Cerebellar nuclear complex (tissue), 1 donor: ENCODE results near the gene MRPS31.

Experiments used
- DNase-seq, 2 experiments: peaks; one replicate each; lab custom pipeline; 2025; lab: John Stamatoyannopoulos, UW

Gene MRPS31

DNA sequence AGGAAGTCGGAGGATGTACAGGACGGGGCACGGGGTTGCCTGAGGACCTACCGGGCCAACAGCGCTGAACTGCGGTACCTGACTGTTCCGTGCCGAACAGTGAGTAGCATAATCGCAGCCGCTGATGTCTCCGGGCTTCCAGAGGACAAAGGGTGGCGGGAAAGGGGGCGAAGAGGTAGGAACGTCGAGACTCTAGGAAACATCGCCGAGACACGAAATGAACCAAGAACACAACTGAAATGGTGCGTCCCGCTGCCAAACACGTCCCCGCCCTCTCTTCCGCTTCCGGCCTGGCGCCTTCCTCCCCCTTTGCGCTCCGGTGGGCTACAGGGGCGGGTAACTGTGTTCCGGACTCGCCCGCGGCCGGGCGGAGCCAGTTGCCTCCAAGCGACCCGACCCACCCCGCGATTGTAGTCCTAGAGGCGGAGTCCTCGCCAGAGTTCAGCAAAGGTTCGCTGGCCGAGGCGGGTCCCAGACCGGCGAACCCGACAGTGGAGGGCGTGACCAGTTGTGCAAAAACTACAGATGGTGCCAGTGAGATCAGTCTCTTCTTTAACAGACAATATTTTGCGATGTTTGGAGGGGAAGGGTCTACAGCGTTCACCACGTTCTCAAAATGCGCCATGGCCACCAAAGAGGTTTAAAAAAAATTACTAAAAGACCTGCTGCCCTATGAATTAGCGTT is at the start of gene MRPS31:
MRPS31 (minus strand) TSS at position 257 of the 685 bp plus-strand sequence; CDS start at position 203, 54 bp downstream.
- DNase-seq: peak; percentile 37 to 77

DNA sequence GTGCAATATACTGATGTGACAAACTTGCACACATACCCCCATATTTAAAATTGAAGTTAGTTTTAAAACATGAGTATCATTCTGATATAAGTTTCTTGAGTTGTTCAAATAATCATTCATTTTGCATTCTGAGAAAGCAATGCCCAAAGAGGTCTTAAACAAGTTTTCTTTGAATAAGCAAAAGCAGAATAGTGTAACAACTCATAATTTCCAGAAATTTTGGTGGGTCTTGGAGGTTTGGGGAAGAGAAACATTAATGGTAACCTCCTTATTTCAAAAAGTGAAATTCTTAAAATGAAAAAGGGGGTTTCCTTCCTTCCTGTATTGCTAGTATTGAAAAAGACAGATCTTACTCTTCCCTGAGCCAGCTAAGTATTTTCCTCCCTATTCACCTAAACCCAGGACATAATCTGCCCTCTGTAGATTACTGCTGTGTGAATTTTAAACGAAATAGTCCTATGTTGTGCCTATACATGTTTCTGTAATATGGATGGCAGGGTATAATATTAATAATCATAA is 48.9 kb upstream of the MRPS31 start:
- DNase-seq: no peak

DNA sequence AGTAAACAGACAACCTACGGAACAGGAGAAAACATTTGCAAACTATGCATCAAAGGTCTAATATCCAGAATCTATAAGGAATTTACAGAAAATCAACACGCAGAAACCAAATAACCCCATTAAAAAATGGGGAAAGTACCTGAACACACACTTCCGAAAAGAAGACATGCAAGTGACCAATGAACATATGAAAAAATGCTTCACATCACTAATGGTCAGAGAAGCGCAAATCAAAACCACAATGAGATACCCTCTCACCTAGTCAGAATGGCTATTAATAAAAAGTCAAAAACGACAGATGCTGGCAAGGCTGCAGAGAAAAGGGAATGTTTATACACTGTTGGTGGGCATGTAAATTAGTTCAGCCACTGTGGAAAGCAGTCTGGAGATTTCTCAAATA is 47.9 kb upstream of the MRPS31 start:
- no peak for DNase-seq

GRCh38 chr13:40814803-40815202 is 43.8 kb upstream of the MRPS31 start:
- DNase-seq: no peak

- no peak for DNase-seq
These were observed 42.9 kb upstream of the MRPS31 start for GRCh38 chr13:40813667-40814454.

DNA sequence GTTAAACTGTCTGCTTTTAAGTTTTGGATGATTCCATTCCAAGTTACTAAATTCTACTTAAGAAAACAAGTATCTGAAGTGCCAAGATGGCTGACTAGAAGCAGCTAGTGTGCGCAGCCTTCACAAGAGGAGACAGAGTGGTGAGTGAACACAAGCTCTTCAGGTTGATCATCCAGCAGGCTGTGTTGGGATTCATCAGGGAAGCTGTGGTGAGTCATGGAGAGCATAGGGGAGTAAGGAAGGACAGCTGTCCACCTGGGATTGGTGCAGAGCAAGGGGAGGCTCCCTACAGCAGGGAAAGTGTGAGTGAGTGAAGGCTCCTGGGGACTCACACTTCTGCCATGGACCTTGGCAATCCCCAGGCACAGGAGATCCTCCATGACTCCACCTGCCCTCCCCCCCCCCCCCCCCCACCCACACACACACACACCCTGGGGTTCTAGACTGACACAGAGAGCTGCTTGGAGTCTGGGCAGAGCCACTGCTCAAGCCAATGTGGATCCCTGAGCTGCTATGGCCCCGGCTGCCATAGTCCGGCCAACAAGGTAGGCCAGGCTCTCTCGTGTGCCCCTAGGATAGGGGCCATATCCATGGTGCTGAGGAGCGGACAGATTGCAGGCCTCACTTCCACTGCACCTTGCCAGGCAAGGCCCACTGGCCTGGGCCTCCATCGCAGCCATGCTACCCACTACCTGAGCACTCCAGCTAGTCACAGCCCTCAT is 41.9 kb upstream of the MRPS31 start:
- no peak for DNase-seq

GRCh38 chr13:40812102-40812501 is 41.1 kb upstream of the MRPS31 start:
- no peak for DNase-seq

GRCh38 chr13:40809471-40809870 is 38.5 kb upstream of the MRPS31 start:
- no peak for DNase-seq

- DNase-seq: no peak
These were observed 35.3 kb upstream of the MRPS31 start for GRCh38 chr13:40806241-40806640.

DNA sequence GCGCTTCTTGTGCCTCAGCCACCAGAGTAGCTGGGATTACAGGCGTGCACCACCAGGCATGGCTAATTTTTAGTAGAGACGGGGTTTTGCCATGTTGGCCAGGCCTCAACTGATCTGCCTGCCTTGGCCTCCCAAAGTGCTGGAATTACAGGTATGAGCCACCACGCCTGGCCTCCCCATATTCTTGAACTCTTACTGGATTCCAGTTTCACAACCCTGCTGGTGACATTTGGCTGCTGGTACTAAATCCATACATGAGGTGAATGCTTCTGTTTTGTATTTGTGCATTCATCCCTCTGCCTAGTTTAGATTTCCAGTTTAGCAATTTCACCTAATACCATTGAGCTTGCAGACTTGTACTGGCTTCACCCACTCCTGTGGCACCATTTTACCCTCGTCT is 32.3 kb upstream of the MRPS31 start:
- DNase-seq: no peak

DNA sequence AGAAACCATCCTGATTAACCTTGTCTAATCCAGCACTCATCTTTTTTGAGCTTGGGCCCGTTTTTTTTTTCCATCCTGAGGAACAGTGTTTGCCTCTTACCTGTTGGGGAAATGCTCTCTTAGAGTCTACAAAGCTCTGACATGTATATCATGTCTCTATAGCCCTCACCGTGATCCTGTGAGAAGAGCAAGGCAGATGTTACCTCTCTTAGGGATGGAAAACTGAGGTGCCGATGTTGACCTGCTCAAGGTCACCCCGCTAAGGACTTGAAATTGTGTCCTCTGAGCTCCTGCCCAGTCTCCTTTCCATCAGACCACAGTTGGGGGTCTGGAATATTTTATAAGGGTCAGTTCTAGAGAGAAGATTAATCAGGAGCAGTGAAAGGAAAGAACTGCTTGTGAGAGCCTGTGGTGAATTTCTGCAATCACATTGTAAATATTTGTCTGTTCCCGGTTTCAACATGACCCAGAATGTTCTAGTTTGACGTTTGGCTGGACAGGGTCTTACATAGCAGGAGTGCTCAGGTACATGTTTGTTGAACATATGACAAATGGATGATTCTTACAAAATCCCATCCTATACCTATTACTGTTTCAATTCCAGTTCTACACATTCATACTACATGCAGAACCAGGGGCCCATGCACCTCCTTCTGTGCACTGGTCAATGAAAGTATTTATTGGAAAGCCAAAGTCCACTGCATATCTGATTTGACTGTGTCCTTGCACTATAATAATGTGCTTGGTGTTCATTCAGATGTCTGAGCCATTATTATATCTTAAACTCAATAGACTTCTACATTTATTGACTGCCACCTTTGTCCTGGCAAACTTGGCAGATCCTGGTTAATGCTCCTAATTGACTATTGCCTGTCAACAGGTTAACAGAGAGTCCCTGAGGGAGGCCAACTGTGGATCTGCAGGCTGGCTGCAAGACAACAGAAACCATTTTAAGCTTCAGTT is 30.5 kb upstream of the MRPS31 start:
- no peak for DNase-seq

- no peak for DNase-seq
These were observed 29.6 kb upstream of the MRPS31 start for GRCh38 chr13:40800559-40800958.

GRCh38 chr13:40799508-40799907 is 28.5 kb upstream of the MRPS31 start:
- no peak for DNase-seq

DNA sequence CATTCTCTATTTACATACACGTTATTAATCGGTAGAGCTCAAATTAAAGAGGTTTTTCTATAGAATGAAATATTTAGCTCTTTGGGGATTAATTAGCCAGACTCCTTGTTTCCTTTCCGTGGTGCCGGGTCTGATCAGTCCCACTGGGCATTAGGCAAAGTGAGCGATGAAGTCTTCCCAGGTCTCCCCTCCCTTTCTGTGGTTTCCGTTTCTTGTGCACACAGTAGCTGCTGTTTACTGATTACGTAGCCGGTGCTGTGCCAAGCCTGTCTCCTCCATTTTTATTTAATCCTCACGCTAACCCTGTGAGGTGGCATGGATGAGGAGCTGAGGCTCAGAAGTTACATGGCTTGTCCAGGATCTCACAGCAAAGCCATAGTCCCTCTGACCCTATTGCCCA is 27.4 kb upstream of the MRPS31 start:
- no peak for DNase-seq

DNA sequence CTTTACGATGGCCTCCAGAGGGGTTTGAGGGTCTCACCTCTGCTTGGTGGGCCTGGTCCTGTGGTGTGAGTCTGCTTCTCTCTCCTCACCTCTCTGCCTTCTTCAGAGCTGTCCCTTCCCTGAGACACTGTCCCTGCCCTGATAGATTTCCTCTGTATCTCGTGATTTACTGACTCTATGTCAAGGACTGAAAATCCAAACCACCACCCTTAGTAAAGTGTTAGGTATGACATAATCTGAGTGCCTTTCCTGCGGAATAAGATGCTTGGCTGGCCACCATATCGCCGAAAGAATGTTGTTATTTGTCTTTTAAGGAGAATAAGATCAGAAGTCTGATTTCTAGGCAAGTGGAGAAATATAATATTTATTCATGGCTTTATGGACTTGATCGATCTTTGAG is 25.7 kb upstream of the MRPS31 start:
- no peak for DNase-seq

GRCh38 chr13:40794414-40795368 is 23.7 kb upstream of the MRPS31 start:
- DNase-seq: no peak

DNA sequence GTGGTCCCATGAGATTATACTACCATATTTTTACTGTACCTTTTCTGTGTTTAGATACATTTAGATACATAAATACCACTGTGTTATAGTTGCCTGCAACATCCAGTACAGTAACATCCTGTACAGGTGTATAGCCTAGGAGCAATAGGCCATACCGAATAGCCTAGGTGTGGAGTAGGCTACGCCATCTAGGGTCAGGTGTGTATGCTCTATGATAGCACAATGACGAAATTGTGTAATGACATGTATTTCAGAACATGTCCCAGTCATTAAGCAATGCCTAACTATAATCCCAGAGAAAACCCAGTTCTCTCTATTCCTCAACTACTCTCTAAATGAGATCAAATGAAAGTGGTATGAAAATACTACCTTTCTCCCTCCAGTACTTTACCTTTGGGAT is 22.3 kb upstream of the MRPS31 start:
- no peak for DNase-seq

- no peak for DNase-seq
These were observed 21.5 kb upstream of the MRPS31 start for GRCh38 chr13:40792284-40793051.

DNA sequence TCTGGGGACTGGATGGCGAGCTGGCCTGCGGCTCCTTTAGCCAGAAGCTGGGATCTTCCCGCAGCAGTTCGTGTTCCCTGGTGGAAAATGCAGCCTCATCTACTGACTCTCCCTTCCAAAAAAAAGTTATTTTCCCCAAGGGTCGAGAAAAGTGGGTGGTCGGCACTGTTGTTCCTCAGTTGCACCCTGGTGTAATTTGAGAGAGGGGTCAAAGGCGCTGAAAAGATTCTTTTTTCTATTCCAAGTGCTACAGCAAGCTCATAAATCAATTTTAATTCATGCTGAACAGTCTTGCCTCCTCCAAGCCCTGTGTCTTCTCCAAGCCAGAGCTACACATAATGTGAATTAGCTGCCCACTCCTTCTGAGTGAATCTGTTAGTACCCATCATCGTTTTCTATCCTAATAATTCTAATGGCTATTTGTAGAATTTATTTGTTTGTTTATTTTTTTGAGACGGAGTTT is 19.2 kb upstream of the MRPS31 start:
- no peak for DNase-seq
